ENCODE measurements around the gene EIF3K. TPM values are rescaled to one million over a fixed set of nuclear protein-coding genes. Genes with fewer than 3 reads are reported as not detected.
A peak's percentile ranks its signal among the peaks of the same experiment; 100 is the strongest.

Gene EIF3K
- total and polyA plus RNA-seq, 2 of the 13 experiments (the other 11 are each of a cell fraction or from before 2014, with no cell fraction given), result 179 to 258 TPM

- TF ChIP-seq ZNF687 (CRISPR knock-in tag; IDR thresholded peaks at IDR 0.05), result peak; percentile 91
- peak; percentile 66 for TF ChIP-seq MAX (IDR thresholded peaks at IDR 0.05)
- peak; percentile 15; the same call in 1 of the 2 replicates for TF ChIP-seq SIX1 (CRISPR knock-in tag; IDR thresholded peaks at IDR 0.05; ENCODE audit: borderline replicate concordance)
- 0 out of 2 replicates have a peak, but pooled peaks have one; percentile 21 for TF ChIP-seq CBFB (CRISPR knock-in tag; IDR thresholded peaks at IDR 0.05)
- TF ChIP-seq RXRA (CRISPR knock-in tag; IDR thresholded peaks at IDR 0.05), result peak; percentile 48; the same call in 1 of the 2 replicates
- peak; percentile 90 for TF ChIP-seq ATF3 (CRISPR knock-in tag; IDR thresholded peaks at IDR 0.05)
- TF ChIP-seq HDAC2 (CRISPR knock-in tag; IDR thresholded peaks at IDR 0.05), result peak; percentile 74; the same call in 1 of the 2 replicates
- peak; percentile 97 for TF ChIP-seq TEAD3 (CRISPR knock-in tag; optimal IDR thresholded peaks at IDR 0.05; ENCODE audit: borderline replicate concordance)
- peak; percentile 33; the same call in 1 of the 2 replicates for TF ChIP-seq HMGXB3 (CRISPR knock-in tag; IDR thresholded peaks at IDR 0.05; ENCODE audit: borderline replicate concordance)
- TF ChIP-seq SOX6 (IDR thresholded peaks at IDR 0.05), result no peak
- peak; percentile 65 for TF ChIP-seq SOX6 (CRISPR knock-in tag; IDR thresholded peaks at IDR 0.05)
- TF ChIP-seq FOXP1 (IDR thresholded peaks at IDR 0.05), result no peak
- 0 out of 2 replicates have a peak, but pooled peaks have one; percentile 15 for TF ChIP-seq FOXP1 (CRISPR knock-in tag; IDR thresholded peaks at IDR 0.05)
- TF ChIP-seq ZBTB7B (CRISPR knock-in tag; IDR thresholded peaks at IDR 0.05), result no peak
- peak; percentile 56; the same call in 1 of the 2 replicates for TF ChIP-seq TFAP4 (IDR thresholded peaks at IDR 0.05; ENCODE audit: borderline replicate concordance, low read depth)
- TF ChIP-seq ZSCAN31 (CRISPR knock-in tag; IDR thresholded peaks at IDR 0.05; ENCODE audit: low read depth), result peak; percentile 16; the same call in 1 of the 2 replicates
- TF ChIP-seq ZEB1 (IDR thresholded peaks at IDR 0.05; ENCODE audit: insufficient replicate concordance, low read depth), result peak; percentile 94
- TF ChIP-seq ZFP36L2 (CRISPR knock-in tag; IDR thresholded peaks at IDR 0.05), result no peak
- TF ChIP-seq CREBL2 (CRISPR knock-in tag; IDR thresholded peaks at IDR 0.05; ENCODE audit: borderline replicate concordance), result no peak
Measured at GRCh38 chr19:38683393-38684077, 64.5 kb downstream of the EIF3K start (continued).

All from HepG2 (cell line).